Epidermal melanocyte (primary cell): ENCODE results near the gene FMNL2.

Source experiments
- DNase-seq: peaks from one replicate; pipeline ENCODE4 v3.0.0; 2011; ENCODE audit warnings: low spot score; ENCODE audit not compliant: insufficient read length

FMNL2 gene

GRCh38 chr2:152339556-152340286 is 4.7 kb downstream of the FMNL2 start:
- no peak for DNase-seq

DNA sequence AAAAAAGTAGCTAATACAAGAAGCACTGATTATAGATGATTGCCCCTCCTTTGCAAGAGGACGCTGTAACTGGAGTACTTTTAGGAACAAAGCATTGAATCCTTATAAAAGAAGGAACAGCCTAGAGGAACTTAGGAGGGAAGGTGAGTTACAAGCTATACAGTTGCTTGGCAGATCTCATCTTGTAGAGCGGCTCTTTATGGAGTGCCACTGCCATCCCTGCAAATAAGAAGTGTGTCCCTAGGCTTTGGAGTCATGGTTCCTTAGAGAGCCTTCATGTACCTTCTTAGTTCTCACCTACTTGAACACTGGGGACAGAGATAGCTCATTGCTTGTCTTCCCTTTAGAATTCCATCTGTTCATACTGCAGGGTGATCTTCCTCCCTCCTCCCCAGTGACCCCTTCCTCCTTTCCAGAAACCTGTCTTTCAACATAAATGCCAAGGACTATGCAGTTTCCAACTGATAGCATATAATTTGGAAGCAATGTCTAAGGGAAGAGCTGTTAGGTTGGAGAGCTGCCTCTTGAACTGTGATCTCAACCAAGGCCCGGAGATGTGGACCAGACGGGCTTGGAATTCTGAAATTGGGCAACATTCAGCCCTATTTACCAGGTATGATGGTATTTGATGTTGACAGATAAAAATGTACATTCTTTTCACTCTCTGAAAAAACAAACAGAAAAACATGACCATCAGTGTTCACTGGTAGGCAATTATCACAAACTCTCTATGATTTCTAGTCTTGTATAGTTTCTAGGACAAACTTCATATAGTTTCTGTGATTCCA is 7.5 kb downstream of the FMNL2 start:
- DNase-seq, result no peak

DNA sequence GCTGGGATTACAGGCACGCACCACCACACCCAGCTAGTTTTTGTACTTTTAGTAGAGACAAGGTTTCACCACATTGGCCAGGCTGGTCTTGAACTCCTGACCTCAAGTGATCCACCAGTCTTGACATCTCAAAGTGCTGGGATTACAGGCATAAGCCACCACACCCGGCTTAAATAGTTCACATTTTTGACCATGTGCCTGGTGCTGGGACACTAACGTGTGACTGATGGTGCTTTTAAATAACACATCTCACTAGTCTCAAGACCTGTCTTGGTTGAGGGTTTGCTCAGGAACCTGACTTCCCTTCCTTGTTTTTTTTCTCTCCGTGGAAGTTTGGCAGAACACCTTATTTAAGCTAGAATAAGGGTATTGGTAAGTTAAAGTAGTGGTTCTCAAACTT is 8.5 kb downstream of the FMNL2 start:
- no peak for DNase-seq

- no peak for DNase-seq
These were observed 9.7 kb downstream of the FMNL2 start for GRCh38 chr2:152344579-152345195.

- no peak for DNase-seq
These were observed 12.1 kb downstream of the FMNL2 start for GRCh38 chr2:152347076-152347475.

DNA sequence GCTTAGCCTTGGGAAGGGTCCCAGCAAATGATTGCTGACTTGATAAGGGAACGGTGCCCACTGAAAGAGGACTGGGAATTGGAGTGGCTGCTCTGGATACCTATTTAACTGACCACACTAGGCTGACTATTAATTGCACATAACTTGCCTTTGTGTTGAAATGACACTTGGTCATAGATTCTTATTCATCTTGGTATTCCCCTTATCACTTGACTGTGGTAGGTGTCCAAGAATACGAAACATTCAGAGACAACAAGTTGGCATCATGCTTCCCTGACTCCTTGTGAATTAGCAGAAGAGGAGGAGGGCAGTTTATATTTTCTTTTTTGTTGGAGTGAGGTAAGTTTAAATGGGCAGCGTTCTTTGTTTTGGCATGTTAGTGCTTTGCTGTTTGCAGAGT is 13.4 kb downstream of the FMNL2 start:
- DNase-seq, result no peak

DNA sequence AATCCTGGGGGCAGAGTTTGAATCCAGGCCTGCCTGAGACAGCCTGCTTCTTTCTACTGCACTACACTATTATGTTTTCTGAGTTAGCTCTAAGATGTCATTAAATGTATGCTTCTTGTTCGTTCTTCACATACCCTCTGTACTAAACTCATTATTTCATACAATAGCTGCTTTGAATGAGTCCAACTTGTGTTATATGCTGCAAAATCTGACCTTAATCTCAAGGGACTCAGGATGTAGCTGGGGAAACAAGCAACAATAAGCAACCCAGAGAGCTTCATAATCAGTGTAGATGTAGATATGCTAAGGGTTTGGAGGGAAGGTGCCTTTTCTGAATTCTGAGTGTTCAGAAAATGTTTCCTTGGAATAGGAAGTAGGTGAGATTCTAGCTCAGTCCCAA is 14.4 kb downstream of the FMNL2 start:
- DNase-seq, result no peak

DNA sequence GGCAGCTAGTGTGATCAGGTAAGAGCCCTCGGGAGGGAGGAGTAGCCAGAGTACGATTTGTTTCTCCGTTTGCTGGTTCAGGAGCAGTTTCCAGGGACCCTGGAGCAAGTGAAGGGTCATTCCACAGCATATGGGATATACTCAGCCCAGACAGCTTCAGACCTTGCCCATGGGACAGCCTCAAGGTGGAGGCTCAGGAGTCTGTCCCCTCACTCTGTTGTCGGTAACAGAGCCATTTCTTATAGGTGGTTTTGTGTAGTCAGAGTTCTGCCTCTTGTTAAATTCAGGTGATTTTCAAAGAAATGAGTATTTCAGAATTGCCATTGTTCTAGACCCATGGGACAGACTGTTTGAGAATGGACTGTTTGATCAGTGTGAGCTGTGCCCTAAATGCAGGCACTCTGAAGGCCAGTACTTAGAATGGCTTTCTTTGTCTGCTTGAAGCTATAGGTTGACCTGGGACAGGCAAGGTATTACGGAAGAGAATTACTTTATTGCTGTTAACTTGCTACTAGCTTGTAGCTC is 15.2 kb downstream of the FMNL2 start:
- no peak for DNase-seq

DNA sequence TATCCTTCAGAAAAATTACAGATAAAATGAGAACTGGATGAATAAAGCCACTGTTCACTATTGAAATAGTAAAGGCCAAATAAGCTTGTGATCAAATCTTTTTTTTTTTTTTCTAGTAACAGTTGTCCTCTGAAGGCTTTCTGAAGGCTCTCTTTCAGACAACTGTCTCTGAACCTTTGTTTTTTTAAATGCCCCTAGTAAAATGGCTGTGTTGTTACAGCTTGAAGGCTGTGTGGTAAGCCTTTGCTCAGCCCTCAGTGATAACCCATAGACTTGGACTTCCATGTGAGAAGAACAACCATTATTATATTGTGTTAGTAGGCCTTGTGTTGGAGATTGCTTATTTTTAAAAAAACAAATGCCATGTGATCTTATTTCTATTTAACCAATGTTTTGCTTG is 17.6 kb downstream of the FMNL2 start:
- peak; percentile 22 for DNase-seq

GRCh38 chr2:152353364-152353763 is 18.4 kb downstream of the FMNL2 start:
- no peak for DNase-seq

GRCh38 chr2:152354069-152354755 is 19.2 kb downstream of the FMNL2 start:
- DNase-seq, result no peak

DNA sequence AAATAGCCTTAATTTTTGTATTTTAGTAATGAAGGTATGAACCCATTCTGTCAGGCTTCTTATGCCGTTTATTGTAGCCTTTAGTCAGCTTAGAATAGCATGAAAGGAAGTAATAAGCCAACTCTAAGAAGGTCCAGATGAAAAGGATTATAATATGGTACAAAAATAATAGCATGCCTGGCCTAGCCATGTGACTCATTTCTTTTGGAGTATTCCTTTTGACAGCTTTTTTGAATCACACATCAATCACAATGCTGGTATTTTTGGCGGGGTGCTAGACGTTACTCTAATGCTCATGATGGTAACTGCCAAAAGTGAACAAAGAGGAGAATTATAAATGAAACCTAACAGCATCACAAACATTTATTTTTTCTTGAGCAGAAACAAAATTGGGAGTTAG is 19.9 kb downstream of the FMNL2 start:
- no peak for DNase-seq

GRCh38 chr2:152355409-152355831 is 20.4 kb downstream of the FMNL2 start:
- no peak for DNase-seq

GRCh38 chr2:152359573-152360363 is 24.8 kb downstream of the FMNL2 start:
- no peak for DNase-seq

DNA sequence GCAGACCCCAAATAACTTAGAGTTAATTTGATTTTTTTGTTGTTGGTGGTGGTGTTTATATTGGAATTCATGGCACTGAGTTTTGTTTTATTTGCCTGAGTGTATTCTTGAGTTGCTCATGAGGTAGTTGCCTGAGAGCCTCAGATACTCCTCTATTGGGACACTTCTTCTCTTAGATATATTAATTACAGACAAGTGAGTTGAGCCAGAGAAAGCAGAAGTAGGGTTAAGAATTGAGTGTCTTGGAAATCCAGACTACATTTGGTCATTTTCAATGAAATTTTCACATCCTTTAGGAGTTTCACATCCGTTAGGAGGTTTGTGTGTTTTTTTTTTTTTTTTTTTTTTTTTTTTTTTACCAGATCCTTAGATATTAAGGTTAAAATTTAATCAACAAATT is 29.0 kb downstream of the FMNL2 start:
- no peak for DNase-seq

GRCh38 chr2:152367547-152368390 is 32.8 kb downstream of the FMNL2 start:
- no peak for DNase-seq

DNA sequence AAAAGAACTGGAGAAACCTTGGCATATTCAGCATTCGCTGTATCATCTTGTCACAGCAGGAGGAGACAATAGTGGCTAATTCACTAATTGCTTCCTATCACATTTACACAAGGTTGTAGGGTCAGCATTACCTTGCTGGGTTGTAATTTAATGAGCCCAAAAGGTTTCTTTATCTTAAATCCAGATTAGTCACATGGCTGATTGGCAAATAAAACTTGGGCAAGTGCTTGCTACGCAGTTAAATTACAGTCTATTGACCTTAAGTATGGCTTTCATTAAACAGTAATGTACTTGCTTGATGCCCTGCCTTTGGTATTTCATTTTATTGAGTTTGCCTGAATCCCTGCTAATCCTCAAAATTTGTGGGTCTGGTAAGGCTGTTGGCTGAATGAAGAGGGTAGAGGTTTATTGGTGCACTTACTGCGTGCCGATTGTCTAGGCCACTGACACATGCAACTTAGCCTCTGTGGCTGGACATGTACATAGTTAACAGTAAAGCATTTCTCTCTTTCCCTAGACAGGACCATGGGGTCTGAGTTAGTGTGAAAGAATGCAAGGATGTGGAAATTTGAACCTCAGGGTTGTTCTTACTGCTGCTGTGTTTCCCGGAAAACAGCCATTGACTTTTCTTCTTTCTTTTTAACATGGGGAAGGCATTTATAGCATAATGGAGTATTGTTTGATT is 34.3 kb downstream of the FMNL2 start:
- no peak for DNase-seq

- no peak for DNase-seq
These were observed 35.8 kb downstream of the FMNL2 start for GRCh38 chr2:152370783-152371182.

- DNase-seq, result no peak
These were observed 37.5 kb downstream of the FMNL2 start for GRCh38 chr2:152372438-152372984.
